GM19452 (cell line): ENCODE measurements around the gene IGHMBP2.

Experiments used
- ATAC-seq: cut with Tn5 transposase; IDR thresholded peaks from one replicate; pipeline ENCODE4 v1.9.1; 2021; ENCODE audit not compliant: unreplicated experiment

Gene IGHMBP2

DNA sequence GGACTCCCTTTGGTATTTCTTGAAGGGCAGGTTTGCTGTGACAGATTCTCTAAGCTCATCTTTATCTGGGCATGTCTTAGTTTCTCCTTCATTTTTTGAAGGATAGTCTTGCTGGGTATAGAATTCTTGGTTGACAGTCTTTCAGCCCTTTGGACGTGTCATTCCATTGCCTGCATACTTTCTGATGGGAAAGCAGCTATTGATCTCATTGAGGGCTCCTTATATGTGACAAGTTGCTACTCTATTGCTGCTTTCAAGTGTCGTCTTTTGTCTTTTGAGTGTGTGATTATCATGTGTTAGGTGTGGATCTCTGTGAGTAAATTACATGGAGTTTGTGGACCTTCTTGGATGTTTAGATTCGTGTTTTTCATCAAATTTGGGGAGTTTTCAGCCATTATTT lies 21.9 kb downstream of the IGHMBP2 start:
- ATAC-seq = no peak

DNA sequence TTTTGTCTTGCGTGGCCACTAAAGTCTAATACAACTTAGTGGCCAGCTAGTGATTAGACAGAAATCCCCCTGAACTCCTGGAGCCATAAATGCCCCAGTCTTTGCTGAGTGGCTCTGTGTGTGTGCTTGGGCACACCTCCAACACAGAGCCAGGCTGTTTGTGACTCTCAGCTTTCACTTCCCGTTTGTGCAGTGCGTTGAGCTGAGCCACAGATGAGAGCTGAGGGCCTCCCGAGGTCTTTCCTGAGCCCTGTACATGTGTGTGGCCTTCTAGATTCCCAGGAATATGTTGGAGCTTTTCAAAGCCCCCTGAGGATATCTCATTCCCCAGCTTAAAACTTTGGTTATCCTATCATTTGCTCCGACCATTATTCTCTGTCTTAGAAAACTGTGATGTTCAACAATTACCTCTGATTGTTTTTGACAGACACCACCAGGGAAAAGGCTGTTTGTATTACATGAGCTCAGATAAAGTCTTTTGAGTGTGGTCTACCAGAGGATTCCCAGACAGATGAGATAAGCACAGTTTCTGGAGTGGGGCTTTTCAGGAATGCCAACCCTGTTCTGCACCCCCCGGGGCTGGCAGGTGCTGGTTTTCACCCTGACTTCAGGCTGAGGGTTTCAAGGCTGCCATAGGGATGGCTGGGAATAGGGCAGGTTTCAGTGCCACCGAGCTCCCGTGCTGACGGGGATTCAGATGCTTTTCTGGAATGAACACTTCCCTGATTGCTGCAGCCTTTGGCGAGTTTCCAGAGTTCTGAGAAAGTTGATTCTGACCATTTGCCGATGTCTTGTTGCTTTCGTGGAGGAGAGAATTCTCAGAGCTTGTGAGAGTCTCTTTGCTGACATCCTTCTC lies 23.8 kb downstream of the IGHMBP2 start:
- no peak for ATAC-seq

GRCh38 chr11:68928136-68928880 lies 24.6 kb downstream of the IGHMBP2 start:
- no peak for ATAC-seq

DNA sequence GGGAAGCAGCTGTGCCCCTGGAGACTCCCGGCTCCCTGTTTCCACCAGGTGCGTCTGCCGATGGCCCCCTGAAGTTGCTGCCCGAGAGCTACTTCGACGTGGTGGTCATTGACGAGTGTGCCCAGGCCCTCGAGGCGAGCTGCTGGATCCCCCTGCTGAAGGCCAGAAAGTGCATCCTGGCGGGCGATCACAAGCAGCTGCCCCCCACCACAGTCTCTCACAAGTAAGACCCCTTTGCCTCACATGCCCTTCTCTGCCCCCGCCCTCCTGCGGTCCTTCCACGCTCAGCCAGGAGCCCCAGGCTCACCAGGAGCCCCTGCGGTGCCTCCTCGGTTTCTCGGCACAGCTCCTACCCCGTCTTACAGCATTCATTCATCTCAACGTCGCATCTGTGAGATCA lies 25.4 kb downstream of the IGHMBP2 start:
- ATAC-seq = no peak

DNA sequence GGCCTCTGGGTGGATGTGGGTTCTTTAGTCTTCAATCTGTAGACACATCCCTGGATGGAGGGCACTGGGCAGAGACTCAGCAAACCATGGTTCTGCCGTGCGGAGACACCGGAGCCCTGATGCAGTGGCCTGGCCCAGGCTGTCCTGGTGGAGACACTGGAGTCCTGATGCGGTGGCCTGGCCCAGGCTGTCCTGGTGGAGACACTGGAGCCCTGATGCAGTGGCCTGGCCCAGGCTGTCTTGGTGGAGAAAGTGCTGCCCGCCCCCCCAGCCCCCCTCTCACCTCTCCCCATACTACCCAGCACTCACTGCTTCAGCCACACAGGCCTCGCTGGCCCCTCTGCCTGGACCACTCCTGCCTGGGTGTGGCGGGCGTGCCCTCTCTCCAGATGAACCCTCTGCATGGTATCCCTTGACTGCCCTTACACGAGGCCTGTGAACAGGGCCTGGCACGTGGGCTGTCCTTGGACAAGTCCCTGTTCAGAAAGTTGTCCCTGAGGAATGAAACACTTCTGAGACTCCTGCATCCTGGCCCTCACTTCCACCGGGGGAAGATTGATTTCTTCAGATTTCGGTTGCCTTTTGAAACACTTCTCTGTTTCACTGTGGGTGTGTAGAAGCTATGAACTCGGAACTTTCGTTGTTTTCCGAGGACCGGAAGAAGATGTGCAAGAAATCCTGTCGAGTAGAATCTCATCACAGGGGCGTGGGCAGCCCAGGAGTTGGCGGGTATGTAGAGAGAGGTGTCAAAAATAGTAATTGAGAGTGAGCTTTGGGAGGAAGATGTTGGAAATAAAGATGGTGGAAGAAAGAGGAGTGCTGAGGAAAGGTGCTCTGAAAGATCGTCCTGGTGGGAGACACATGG lies 26.2 kb downstream of the IGHMBP2 start:
- no peak for ATAC-seq

- ATAC-seq = no peak
These were observed 27.5 kb downstream of the IGHMBP2 start for GRCh38 chr11:68930991-68931855.

DNA sequence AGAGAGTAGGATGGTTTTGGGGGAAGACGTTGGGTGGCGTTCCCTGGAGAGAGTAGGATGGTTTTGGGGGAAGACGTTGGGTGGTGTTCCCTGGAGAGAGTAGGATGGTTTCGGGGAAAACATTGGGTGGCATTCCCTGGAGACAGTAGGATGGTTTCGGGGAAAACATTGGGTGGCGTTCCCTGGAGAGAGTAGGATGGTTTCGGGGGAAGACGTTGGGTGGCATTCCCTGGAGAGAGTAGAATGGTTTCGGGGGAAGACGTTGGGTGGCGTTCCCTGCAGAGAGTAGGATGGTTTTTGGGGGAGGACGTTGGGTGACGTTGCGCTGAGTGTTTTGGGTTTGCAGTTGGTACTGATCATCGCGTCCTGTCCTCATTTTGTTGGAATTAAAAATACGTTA lies 28.2 kb downstream of the IGHMBP2 start:
- ATAC-seq = no peak

- ATAC-seq = no peak
These were observed 28.7 kb downstream of the IGHMBP2 start for GRCh38 chr11:68932358-68932757.

DNA sequence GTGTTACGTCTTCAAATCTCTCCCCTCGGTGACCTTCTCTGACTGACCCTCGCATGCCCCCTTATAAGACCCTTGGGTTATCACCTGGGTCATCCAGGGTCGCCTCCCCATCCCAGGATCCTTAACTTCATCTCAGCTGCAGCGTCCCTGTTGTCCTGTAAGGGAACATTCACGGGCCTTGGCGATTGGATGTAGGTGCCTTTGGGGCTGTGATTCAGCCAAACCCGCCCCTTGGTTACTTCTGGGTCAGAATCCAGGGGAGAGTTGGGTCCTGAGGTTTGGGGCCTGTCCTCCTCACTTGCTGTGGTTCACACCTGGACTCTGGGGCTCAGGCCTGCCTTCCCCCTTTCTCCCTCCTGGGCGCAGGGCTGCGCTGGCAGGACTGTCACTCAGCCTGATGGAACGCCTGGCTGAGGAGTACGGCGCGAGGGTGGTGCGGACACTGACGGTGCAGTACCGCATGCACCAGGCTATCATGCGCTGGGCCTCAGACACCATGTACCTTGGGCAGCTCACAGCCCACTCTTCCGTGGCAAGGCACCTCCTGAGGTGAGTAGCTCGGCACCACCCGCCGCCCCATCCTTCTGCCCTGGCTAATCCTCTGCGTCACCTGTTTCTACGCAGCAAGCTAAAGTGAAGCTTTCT lies 29.4 kb downstream of the IGHMBP2 start:
- no peak for ATAC-seq

GRCh38 chr11:68933605-68934320 lies 30.1 kb downstream of the IGHMBP2 start:
- no peak for ATAC-seq

- no peak for ATAC-seq
These were observed 30.6 kb downstream of the IGHMBP2 start for GRCh38 chr11:68934321-68934645.

GRCh38 chr11:68934666-68935065 lies 31.0 kb downstream of the IGHMBP2 start:
- no peak for ATAC-seq

- no peak for ATAC-seq
These were observed 31.4 kb downstream of the IGHMBP2 start for GRCh38 chr11:68935066-68935465.

GRCh38 chr11:68935516-68936357 lies 32.0 kb downstream of the IGHMBP2 start:
- no peak for ATAC-seq

DNA sequence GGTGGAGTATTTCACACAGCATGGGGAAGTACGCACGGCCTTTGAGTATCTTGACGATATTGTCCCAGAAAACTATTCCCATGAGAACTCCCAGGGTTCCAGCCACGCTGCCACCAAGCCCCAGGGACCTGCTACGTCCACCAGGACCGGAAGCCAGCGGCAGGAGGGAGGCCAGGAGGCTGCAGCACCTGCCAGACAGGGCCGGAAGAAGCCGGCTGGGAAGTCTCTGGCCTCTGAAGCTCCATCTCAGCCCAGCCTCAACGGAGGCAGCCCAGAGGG lies 32.6 kb downstream of the IGHMBP2 start:
- ATAC-seq = no peak

DNA sequence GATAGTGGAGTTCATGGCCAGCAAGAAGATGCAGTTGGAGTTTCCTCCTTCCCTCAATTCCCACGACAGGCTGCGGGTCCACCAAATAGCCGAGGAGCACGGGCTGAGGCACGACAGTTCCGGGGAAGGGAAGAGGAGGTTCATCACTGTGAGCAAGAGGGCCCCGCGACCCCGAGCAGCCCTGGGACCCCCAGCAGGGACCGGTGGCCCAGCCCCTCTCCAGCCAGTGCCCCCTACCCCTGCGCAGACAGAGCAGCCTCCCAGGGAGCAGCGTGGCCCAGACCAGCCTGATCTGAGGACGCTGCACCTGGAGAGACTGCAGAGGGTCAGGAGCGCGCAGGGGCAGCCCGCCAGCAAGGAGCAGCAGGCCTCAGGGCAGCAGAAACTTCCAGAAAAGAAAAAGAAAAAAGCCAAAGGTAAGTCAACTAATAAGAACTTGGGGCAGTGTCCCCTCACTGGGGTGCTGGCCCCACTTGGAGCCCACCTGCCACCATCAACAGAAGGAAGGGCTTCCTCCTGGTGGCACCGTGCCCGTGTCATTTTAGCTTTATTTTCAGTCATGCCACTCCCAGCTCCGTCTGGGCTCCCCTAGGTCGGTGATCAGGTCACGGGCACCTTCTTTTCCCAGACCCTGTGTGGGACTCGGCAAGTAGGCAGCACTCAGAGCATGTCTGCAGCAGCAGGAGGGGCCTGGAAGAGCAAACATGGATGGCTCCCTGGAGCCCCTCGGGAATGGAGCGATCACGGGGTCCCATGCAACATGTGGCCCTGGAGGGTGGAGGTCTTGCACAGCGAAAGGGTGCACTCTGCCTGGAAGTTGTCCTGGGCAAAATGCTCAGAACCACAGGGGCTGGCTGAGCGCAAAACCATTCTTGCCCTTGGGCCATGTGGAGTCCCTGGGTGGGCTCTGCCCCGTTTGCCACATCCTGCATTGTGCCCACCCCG lies 33.3 kb downstream of the IGHMBP2 start:
- no peak for ATAC-seq

GRCh38 chr11:68938088-68938487 lies 34.4 kb downstream of the IGHMBP2 start:
- ATAC-seq = no peak
